Mesendoderm (in vitro differentiated cells): ENCODE results near the gene SKI.
"Not testable (repeated sequence)": the region's sequence is repeated elsewhere in the genome, so short reads cannot be mapped to it uniquely, and the experiment has no call there.

Experiments used
- DNase-seq: peaks from one replicate; pipeline ENCODE4 v3.0.0; 2013
- H2AK5ac ChIP-seq: 2 replicates; pipeline ENCODE4 v1.6.1; 2013; ENCODE audit warnings: low read length, inconsistent platforms
- H2BK120ac ChIP-seq: 2 replicates; pipeline ENCODE4 v1.6.1; 2013; ENCODE audit warnings: low read depth, mild to moderate bottlenecking, low read length, moderate library complexity, mixed read lengths
- H2BK15ac ChIP-seq: replicated peaks from 2 replicates; pipeline ENCODE4 v1.6.1; 2013; ENCODE audit warnings: low read depth, mild to moderate bottlenecking, moderate library complexity
- H2BK5ac ChIP-seq: 2 replicates; pipeline ENCODE4 v1.6.1; 2013; ENCODE audit warnings: low read length, inconsistent platforms
- H3K18ac ChIP-seq: 2 replicates; pipeline ENCODE4 v1.6.1; 2013; ENCODE audit warnings: mild to moderate bottlenecking, low read length, mixed read lengths
- H3K23ac ChIP-seq: one replicate; pipeline ENCODE4 v1.6.1; 2013; ENCODE audit warnings: low read length
- H3K27ac ChIP-seq: 2 replicates; pipeline ENCODE4 v1.5.1; 2013; ENCODE audit warnings: low read depth, mild to moderate bottlenecking, inconsistent platforms, low read length, moderate library complexity
- H3K27me3 ChIP-seq: 2 replicates; pipeline ENCODE4 v1.6.1; 2013; ENCODE audit warnings: low read length, control low read depth, mild to moderate bottlenecking, inconsistent platforms; ENCODE audit not compliant: insufficient read depth, poor library complexity
- H3K36me3 ChIP-seq: 2 replicates; pipeline ENCODE4 v1.6.1; 2013; ENCODE audit warnings: low read length, inconsistent platforms; ENCODE audit not compliant: control insufficient read depth, insufficient read depth
- H3K4ac ChIP-seq: one replicate; pipeline ENCODE4 v1.6.1; 2013; ENCODE audit warnings: low read depth, mild to moderate bottlenecking, low read length, moderate library complexity
- H3K4me1 ChIP-seq: 2 replicates; pipeline ENCODE4 v1.6.1; 2013; ENCODE audit warnings: low read depth, low read length, inconsistent platforms; ENCODE audit not compliant: control insufficient read depth
- H3K4me2 ChIP-seq: 2 replicates; pipeline ENCODE4 v1.6.1; 2013; ENCODE audit warnings: low read length
- H3K4me3 ChIP-seq: 2 replicates; pipeline ENCODE4 v1.5.1; 2013; ENCODE audit warnings: mild to moderate bottlenecking, low read length
- H3K56ac ChIP-seq: one replicate; pipeline ENCODE4 v1.6.1; 2013; ENCODE audit warnings: low read length
- H3K79me1 ChIP-seq: 2 replicates; pipeline ENCODE4 v1.6.1; 2013; ENCODE audit warnings: low read length, inconsistent platforms
- H3K79me2 ChIP-seq: 2 replicates; pipeline ENCODE4 v1.6.1; 2013; ENCODE audit warnings: mild to moderate bottlenecking, low read length; ENCODE audit not compliant: control insufficient read depth, insufficient read depth
- H3K9ac ChIP-seq: 2 replicates; pipeline ENCODE4 v1.6.1; 2013; ENCODE audit warnings: low read length, inconsistent platforms
- H4K5ac ChIP-seq: one replicate; pipeline ENCODE4 v1.6.1; 2013; ENCODE audit warnings: low read length
- H4K8ac ChIP-seq: one replicate; pipeline ENCODE4 v1.6.1; 2013; ENCODE audit warnings: low read depth, mild to moderate bottlenecking, control low read depth, low read length, moderate library complexity
- WGBS: extraction: QIAGEN DNeasy Blood & Tissue Kit; methylation state at CpG from one replicate; pipeline ENCODE4 v1.1.7; 2013; ENCODE audit warnings: low lambda C conversion rate, missing lambda C conversion rate; ENCODE audit not compliant: insufficient coverage; ENCODE audit errors: extremely low coverage; 5-methylcytosine and 5-hydroxymethylcytosine counted together

The SKI gene

DNA sequence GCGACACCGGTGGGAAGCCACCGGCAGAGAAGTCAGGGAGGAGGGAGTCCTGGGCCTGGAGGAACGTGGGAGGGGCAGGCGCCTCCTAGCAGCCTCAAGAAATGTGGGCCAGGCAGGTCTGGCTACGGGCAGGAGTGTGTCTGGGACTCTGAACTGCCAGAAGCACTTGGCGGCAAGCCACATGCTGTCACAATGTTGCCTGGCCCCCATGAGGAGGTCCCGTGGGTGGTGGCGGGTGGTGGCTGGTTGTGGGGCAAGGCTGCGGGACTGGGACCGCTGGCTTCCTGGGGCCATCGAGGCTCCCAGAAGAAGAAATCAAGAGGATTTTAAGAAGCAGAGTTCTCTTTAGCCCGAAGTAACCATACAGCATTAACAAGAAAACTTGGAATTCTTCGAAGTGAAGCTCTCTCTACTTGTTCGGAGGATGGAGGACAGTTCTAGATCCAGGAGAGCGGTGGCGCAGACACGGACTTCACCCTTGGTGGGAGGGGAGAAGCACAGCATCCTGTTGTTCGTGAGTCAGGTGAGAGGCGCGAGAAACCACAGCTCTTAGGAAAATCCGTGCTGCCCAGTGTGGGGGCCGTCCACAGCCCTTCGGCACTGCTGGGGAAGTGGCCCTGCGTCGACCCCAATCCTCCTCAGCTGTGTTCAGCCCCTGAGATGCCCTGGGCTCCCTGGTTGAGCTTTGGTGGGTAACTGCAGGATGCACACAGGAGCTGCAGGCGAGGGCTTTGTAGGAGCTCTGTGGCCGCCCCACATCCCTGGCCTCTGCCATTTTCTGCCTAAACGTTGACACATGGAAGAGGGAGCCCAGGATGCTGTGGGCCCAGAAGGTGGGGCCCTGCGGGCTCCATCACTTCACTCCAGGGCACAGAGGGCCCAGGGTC is 12.4 kb downstream of the SKI start:
- Histone ChIP-seq H2BK120ac (no peak overlapping the region), H3K23ac (no peak overlapping the region), H2BK5ac (no peak overlapping the region), H3K36me3 (peaks cover 5% of the 10 kb centered on the region), H3K56ac (no peak overlapping the region), H3K4me2 (no peak overlapping the region), H3K27me3 (no peaks in the 10 kb centered on the region), H3K4me1 (peaks cover 1% of the 10 kb centered on the region), H2BK15ac (no peak overlapping the region), H2AK5ac (no peak overlapping the region), H3K4ac (no peak overlapping the region), H3K79me2 (peaks cover 90% of the 10 kb centered on the region), H4K5ac (no peak overlapping the region), H3K27ac (no peak overlapping the region), H3K18ac (no peak overlapping the region), H4K8ac (no peak overlapping the region), H3K4me3 (no peak overlapping the region), H3K79me1 (peaks cover 21% of the 10 kb centered on the region), H3K9ac (no peak overlapping the region)
- no peak for DNase-seq
- WGBS, result no CpG with 5 or more reads among the region's 30 CpGs

DNA sequence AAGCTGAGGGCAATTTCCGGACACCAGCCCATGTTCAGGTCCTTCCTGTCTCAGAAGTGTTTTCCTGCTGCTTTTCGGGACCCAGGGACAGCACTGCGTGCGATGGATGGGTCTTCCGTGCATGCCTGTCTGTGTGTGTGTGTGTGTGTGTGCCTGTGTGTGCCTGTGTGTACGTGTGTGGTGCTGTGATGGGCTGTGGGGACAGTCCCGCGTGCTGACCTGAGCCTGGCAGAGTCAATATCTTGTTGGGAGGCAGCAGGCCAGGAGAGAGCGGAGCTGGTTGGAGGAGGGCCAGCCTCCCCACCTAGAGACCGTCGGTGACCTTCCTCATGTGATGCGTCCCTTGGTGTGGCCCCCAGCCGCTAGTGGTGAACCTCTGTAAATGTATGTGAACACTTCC is 13.7 kb downstream of the SKI start:
- no peak overlapping the region for H2BK120ac ChIP-seq
- peaks cover 90% of the 10 kb centered on the region for H3K79me2 ChIP-seq
- no peak overlapping the region for H3K27ac ChIP-seq
- no peaks in the 10 kb centered on the region for H3K27me3 ChIP-seq
- peaks cover 1% of the 10 kb centered on the region for H3K4me1 ChIP-seq
- peaks cover 24% of the 10 kb centered on the region for H3K79me1 ChIP-seq
- H2BK15ac ChIP-seq, result no peak overlapping the region
- H4K5ac ChIP-seq, result no peak overlapping the region
- no peak overlapping the region for H3K4me3 ChIP-seq
- H3K4ac ChIP-seq, result no peak overlapping the region
- H4K8ac ChIP-seq, result no peak overlapping the region
- no peak for DNase-seq
- WGBS, result no CpG with 5 or more reads among the region's 13 CpGs
- no peak overlapping the region for H3K23ac ChIP-seq
- peaks cover 5% of the 10 kb centered on the region for H3K36me3 ChIP-seq
- H3K4me2 ChIP-seq, result no peak overlapping the region
- H3K18ac ChIP-seq, result no peak overlapping the region
- no peak overlapping the region for H3K9ac ChIP-seq
- H2BK5ac ChIP-seq, result no peak overlapping the region
- no peak overlapping the region for H3K56ac ChIP-seq
- no peak overlapping the region for H2AK5ac ChIP-seq

DNA sequence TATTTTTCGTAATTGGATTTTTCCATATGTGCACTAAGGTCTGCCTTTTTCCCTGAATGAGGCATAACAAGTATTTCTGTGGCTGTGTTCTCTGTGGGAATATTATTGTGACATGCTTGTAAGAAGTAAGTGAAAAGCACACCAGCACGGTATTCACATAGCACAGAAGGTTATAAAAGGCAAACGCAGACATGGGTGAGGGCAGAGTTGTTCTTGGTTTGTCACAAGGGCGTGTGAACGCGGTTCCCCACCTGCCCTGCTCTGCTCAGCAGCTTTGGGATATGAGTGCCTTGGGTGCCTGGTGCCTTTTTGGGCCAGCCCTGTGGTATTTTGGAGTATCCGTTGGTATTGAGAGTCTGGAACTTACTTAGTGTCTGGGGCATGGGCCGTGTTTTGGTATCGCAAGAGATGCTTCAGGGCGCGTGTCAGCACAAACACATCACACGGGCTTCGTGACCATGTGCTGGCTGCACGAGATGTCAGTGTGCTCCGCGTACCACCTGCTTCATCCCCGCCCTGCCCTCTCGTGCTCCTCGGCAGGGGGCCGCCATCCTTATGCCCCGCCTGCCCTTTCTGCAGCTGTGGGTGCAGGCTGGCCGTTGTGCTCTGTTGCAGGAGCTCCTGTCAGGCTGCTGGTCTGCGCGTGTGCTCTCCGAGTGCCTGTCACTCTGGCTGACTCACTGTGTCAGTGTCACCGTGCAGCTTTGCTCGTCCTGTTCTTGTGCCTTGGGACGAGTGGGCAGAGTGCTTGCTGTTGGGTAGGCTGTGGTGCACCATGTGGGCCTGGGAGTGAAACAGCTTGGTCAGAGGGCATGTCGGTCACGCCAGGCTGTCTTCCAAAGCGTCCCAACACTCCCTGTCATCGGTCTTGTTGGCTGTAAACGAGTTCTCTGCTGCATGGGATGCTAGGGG is 15.0 kb downstream of the SKI start:
- DNase-seq, result no peak
- Histone ChIP-seq H3K4me2 (no peak overlapping the region), H4K5ac (no peak overlapping the region), H3K9ac (peak overlapping the region; percentile 6), H4K8ac (no peak overlapping the region), H2BK15ac (no peak overlapping the region), H3K79me2 (peaks cover 89% of the 10 kb centered on the region), H3K27ac (no peak overlapping the region), H3K4me3 (no peak overlapping the region), H2BK5ac (no peak overlapping the region), H3K36me3 (peaks cover 5% of the 10 kb centered on the region), H3K79me1 (peaks cover 26% of the 10 kb centered on the region), H3K23ac (no peak overlapping the region), H3K4ac (no peak overlapping the region), H3K56ac (no peak overlapping the region), H3K4me1 (peaks cover 7% of the 10 kb centered on the region), H3K27me3 (no peaks in the 10 kb centered on the region), H3K18ac (no peak overlapping the region), H2AK5ac (no peak overlapping the region), H2BK120ac (no peak overlapping the region)
- WGBS, result no CpG with 5 or more reads among the region's 33 CpGs

DNA sequence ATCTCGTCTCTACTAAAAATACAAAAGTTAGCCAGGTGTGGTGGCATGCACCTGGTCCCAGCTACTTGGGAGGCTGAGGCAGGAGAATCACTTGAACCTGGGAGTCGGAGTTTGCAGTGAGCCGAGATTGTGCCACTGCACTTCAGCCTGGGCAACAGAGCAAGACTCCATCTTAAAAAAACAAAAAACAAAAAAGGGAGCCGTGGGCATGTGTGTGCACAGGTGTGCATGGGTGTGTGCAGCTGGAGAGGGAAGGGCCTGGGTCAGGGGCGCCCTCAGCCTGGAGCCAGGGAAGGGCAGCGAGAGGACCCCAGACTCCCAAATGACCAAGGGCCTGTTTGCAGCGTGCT is 18.9 kb downstream of the SKI start:
- not testable (repeated sequence) for H3K36me3 ChIP-seq, H3K4me2 ChIP-seq, H3K56ac ChIP-seq, H2BK120ac ChIP-seq, H4K8ac ChIP-seq, H2AK5ac ChIP-seq, H3K23ac ChIP-seq, H2BK15ac ChIP-seq, H3K27me3 ChIP-seq, H4K5ac ChIP-seq, H3K27ac ChIP-seq, H3K18ac ChIP-seq, H3K9ac ChIP-seq, H2BK5ac ChIP-seq, H3K4me3 ChIP-seq, DNase-seq, H3K4ac ChIP-seq
- Histone ChIP-seq H3K79me2 (peaks cover 89% of the 10 kb centered on the region), H3K4me1 (peaks cover 14% of the 10 kb centered on the region), H3K79me1 (peaks cover 31% of the 10 kb centered on the region)
- no CpG with 5 or more reads among the region's 7 CpGs for WGBS

DNA sequence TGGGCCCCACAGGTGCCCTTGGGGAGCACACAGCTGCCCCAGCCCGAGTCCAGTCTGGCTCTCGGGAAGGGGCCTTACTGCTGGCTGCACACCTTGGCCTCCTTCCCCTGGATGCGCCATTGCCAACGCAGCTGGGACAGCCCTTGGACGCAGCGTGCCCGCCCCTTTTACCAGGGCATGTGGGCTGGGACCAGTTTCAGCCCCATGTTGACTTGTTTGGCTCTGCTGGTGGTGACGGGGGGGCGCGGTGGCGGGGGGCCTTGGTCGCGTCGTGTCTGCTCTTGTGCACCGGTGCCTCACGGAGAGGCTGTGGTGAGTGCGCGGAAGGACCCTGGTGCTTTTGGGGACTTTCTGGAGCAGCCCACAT is 19.6 kb downstream of the SKI start:
- no CpG with 5 or more reads among the region's 18 CpGs for WGBS
- peak overlapping the region; percentile 78 for H3K56ac ChIP-seq
- peak overlapping the region; percentile 3 for H3K18ac ChIP-seq
- H2BK15ac ChIP-seq, result no peak overlapping the region
- no peaks in the 10 kb centered on the region for H3K27me3 ChIP-seq
- H3K79me1 ChIP-seq, result peaks cover 33% of the 10 kb centered on the region
- no peak overlapping the region for H4K5ac ChIP-seq
- H2AK5ac ChIP-seq, result no peak overlapping the region
- H3K4me1 ChIP-seq, result peaks cover 14% of the 10 kb centered on the region
- H3K9ac ChIP-seq, result peak overlapping the region; percentile 50
- H3K4me2 ChIP-seq, result no peak overlapping the region
- H3K79me2 ChIP-seq, result peaks cover 89% of the 10 kb centered on the region
- DNase-seq, result no peak
- H3K23ac ChIP-seq, result no peak overlapping the region
- no peak overlapping the region for H3K4me3 ChIP-seq
- H3K4ac ChIP-seq, result no peak overlapping the region
- no peak overlapping the region for H2BK5ac ChIP-seq
- H4K8ac ChIP-seq, result no peak overlapping the region
- H2BK120ac ChIP-seq, result no peak overlapping the region
- H3K36me3 ChIP-seq, result no peaks in the 10 kb centered on the region
- H3K27ac ChIP-seq, result peak overlapping the region; percentile 68
